Measurements from ENCODE around the gene NUDT3. TPM values are rescaled to one million over a fixed set of nuclear protein-coding genes. Genes with fewer than 3 reads are reported as not detected.
"Not testable (repeated sequence)": the region's sequence is repeated elsewhere in the genome, so short reads cannot be mapped to it uniquely, and the experiment has no call there.

NUDT3 gene
- total RNA-seq, 1 donor from 2014 or later = 20.0 TPM

- Mint-ChIP-seq H3K4me1 (ENCODE audit: low read depth) (peaks cover 43% of the 10 kb centered on the region), H3K9me3 (no peaks in the 10 kb centered on the region), H3K36me3 (ENCODE audit: low read depth) (peaks cover 57% of the 10 kb centered on the region), H3K27me3 (ENCODE audit: insufficient read depth) (no peaks in the 10 kb centered on the region), H3K4me3 (no peak overlapping the region), H3K27ac (no peak overlapping the region)
- intact Hi-C loops (cut with micrococcal nuclease) = no loop called here
- no peak for DNase-seq (ENCODE audit: low spot score)
Observed at GRCh38 chr6:34416877-34417371, 24.5 kb upstream of the NUDT3 start.

GRCh38 chr6:34414999-34415858 lies 22.8 kb upstream of the NUDT3 start:
- H3K27ac Mint-ChIP-seq = no peak overlapping the region

GRCh38 chr6:34412643-34413214 lies 20.3 kb upstream of the NUDT3 start:
- intact Hi-C loops (cut with micrococcal nuclease) = no loop called here
- peaks cover 36% of the 10 kb centered on the region for H3K36me3 Mint-ChIP-seq (ENCODE audit: low read depth)
- no peaks in the 10 kb centered on the region for H3K27me3 Mint-ChIP-seq (ENCODE audit: insufficient read depth)
- peaks cover 24% of the 10 kb centered on the region for H3K4me1 Mint-ChIP-seq (ENCODE audit: low read depth)
- no peak for DNase-seq (ENCODE audit: low spot score)
- no peaks in the 10 kb centered on the region for H3K9me3 Mint-ChIP-seq
- no peak overlapping the region for H3K27ac Mint-ChIP-seq
- H3K4me3 Mint-ChIP-seq = no peak overlapping the region

More at GRCh38 chr6:34414999-34415858, 22.8 kb upstream of the NUDT3 start:
- intact Hi-C loops (cut with micrococcal nuclease) = loop anchor here (1.0 kb wide), 3 partner anchors 166 to 252 kb away; partner anchors contain the start of gene SMIM29
- no peaks in the 10 kb centered on the region for H3K9me3 Mint-ChIP-seq
- peak; percentile 9 for DNase-seq (ENCODE audit: low spot score)
- H3K27me3 Mint-ChIP-seq (ENCODE audit: insufficient read depth) = no peaks in the 10 kb centered on the region
- H3K4me1 Mint-ChIP-seq (ENCODE audit: low read depth) = peaks cover 34% of the 10 kb centered on the region
- H3K36me3 Mint-ChIP-seq (ENCODE audit: low read depth) = peaks cover 52% of the 10 kb centered on the region
- no peak overlapping the region for H3K4me3 Mint-ChIP-seq

GRCh38 chr6:34412016-34412415 lies 19.5 kb upstream of the NUDT3 start:
- DNase-seq (ENCODE audit: low spot score) = no peak
- intact Hi-C loops (cut with micrococcal nuclease) = no loop called here
- H3K9me3 Mint-ChIP-seq = no peaks in the 10 kb centered on the region
- H3K27ac Mint-ChIP-seq = no peak overlapping the region
- H3K36me3 Mint-ChIP-seq (ENCODE audit: low read depth) = peaks cover 30% of the 10 kb centered on the region
- peaks cover 20% of the 10 kb centered on the region for H3K4me1 Mint-ChIP-seq (ENCODE audit: low read depth)
- no peaks in the 10 kb centered on the region for H3K27me3 Mint-ChIP-seq (ENCODE audit: insufficient read depth)
- no peak overlapping the region for H3K4me3 Mint-ChIP-seq

- H3K9me3 Mint-ChIP-seq; DNase-seq (ENCODE audit: low spot score); H3K27ac Mint-ChIP-seq; H3K4me3 Mint-ChIP-seq; H3K4me1 Mint-ChIP-seq (ENCODE audit: low read depth); H3K27me3 Mint-ChIP-seq (ENCODE audit: insufficient read depth); intact Hi-C loops (cut with micrococcal nuclease): not testable (repeated sequence)
- peaks cover 11% of the 10 kb centered on the region for H3K36me3 Mint-ChIP-seq (ENCODE audit: low read depth)
Observed at GRCh38 chr6:34407915-34408314, 15.4 kb upstream of the NUDT3 start.

- peaks cover 2% of the 10 kb centered on the region for H3K36me3 Mint-ChIP-seq (ENCODE audit: low read depth)
- intact Hi-C loops (cut with micrococcal nuclease) = loop anchor here (10.0 kb wide), 1 partner anchor 612 kb away; the partner anchor contains the start of gene LEMD2
- H3K9me3 Mint-ChIP-seq = peaks cover 8% of the 10 kb centered on the region
- no peak overlapping the region for H3K4me3 Mint-ChIP-seq
- H3K27me3 Mint-ChIP-seq (ENCODE audit: insufficient read depth) = peaks cover 3% of the 10 kb centered on the region
- H3K4me1 Mint-ChIP-seq (ENCODE audit: low read depth) = peaks cover 13% of the 10 kb centered on the region
- no peak for DNase-seq (ENCODE audit: low spot score)
- H3K27ac Mint-ChIP-seq = no peak overlapping the region
Observed at GRCh38 chr6:34396518-34396917, 4.0 kb upstream of the NUDT3 start.

- peaks cover 8% of the 10 kb centered on the region for H3K9me3 Mint-ChIP-seq
- peaks cover 18% of the 10 kb centered on the region for H3K4me1 Mint-ChIP-seq (ENCODE audit: low read depth)
- H3K27ac Mint-ChIP-seq = peak overlapping the region; percentile 67
- peaks cover 3% of the 10 kb centered on the region for H3K27me3 Mint-ChIP-seq (ENCODE audit: insufficient read depth)
- DNase-seq (ENCODE audit: low spot score) = no peak
- intact Hi-C loops (cut with micrococcal nuclease) = loop anchor here (1.0 to 10.0 kb wide), 2 partner anchors 215 to 609 kb away; partner anchors contain the start of gene LEMD2
- H3K4me3 Mint-ChIP-seq = peak overlapping the region; percentile 72
- peaks cover 2% of the 10 kb centered on the region for H3K36me3 Mint-ChIP-seq (ENCODE audit: low read depth)
Observed at GRCh38 chr6:34393966-34394305, 1.5 kb upstream of the NUDT3 start.

GRCh38 chr6:34393191-34393965 lies 909 bp upstream of the NUDT3 start:
- Mint-ChIP-seq H3K27me3 (ENCODE audit: insufficient read depth) (peaks cover 3% of the 10 kb centered on the region), H3K4me1 (ENCODE audit: low read depth) (peaks cover 18% of the 10 kb centered on the region), H3K9me3 (peaks cover 8% of the 10 kb centered on the region), H3K36me3 (ENCODE audit: low read depth) (peaks cover 2% of the 10 kb centered on the region), H3K4me3 (peak overlapping the region; percentile 97), H3K27ac (peak overlapping the region; percentile 88)
- intact Hi-C loops (cut with micrococcal nuclease) = loop anchor here (1.0 to 10.0 kb wide), 2 partner anchors 216 to 609 kb away; partner anchors contain the start of gene LEMD2
- no peak for DNase-seq (ENCODE audit: low spot score)

- intact Hi-C loops (cut with micrococcal nuclease) = loop anchor here (1.0 to 10.0 kb wide), 5 partner anchors 34 to 607 kb away; partner anchors contain the start of genes LEMD2, RPS10 and SMIM29
- H3K4me1 Mint-ChIP-seq (ENCODE audit: low read depth) = peaks cover 18% of the 10 kb centered on the region
- no peak overlapping the region for H3K27ac Mint-ChIP-seq
- DNase-seq (ENCODE audit: low spot score) = peak; percentile 42
- peaks cover 8% of the 10 kb centered on the region for H3K9me3 Mint-ChIP-seq
- H3K4me3 Mint-ChIP-seq = no peak overlapping the region
- peaks cover 2% of the 10 kb centered on the region for H3K36me3 Mint-ChIP-seq (ENCODE audit: low read depth)
- H3K27me3 Mint-ChIP-seq (ENCODE audit: insufficient read depth) = peaks cover 3% of the 10 kb centered on the region
Observed at GRCh38 chr6:34391786-34392496, 528 bp downstream of the NUDT3 start.

- H3K27me3 Mint-ChIP-seq (ENCODE audit: insufficient read depth) = peaks cover 3% of the 10 kb centered on the region
- no peak overlapping the region for H3K4me3 Mint-ChIP-seq
- peaks cover 2% of the 10 kb centered on the region for H3K36me3 Mint-ChIP-seq (ENCODE audit: low read depth)
- peaks cover 5% of the 10 kb centered on the region for H3K9me3 Mint-ChIP-seq
- H3K27ac Mint-ChIP-seq = no peak overlapping the region
- intact Hi-C loops (cut with micrococcal nuclease) = loop anchor here (1.0 to 10.0 kb wide), 2 partner anchors 103 to 607 kb away; partner anchors contain the start of gene LEMD2
- no peak for DNase-seq (ENCODE audit: low spot score)
- peaks cover 19% of the 10 kb centered on the region for H3K4me1 Mint-ChIP-seq (ENCODE audit: low read depth)
Observed at GRCh38 chr6:34391473-34391785, 1.0 kb downstream of the NUDT3 start.

- no peak overlapping the region for H3K4me3 Mint-ChIP-seq
- no peaks in the 10 kb centered on the region for H3K36me3 Mint-ChIP-seq (ENCODE audit: low read depth)
- H3K9me3 Mint-ChIP-seq = peaks cover under 1% of the 10 kb centered on the region
- H3K27me3 Mint-ChIP-seq (ENCODE audit: insufficient read depth) = peaks cover 3% of the 10 kb centered on the region
- DNase-seq (ENCODE audit: low spot score) = no peak
- H3K27ac Mint-ChIP-seq = no peak overlapping the region
- intact Hi-C loops (cut with micrococcal nuclease) = loop anchor here (1.0 to 10.0 kb wide), 2 partner anchors 103 to 606 kb away; partner anchors contain the start of gene LEMD2
- H3K4me1 Mint-ChIP-seq (ENCODE audit: low read depth) = peaks cover 23% of the 10 kb centered on the region
Observed at GRCh38 chr6:34390531-34391472, 1.7 kb downstream of the NUDT3 start.

Measured in activated T-helper 1 cell treated with anti-CD3 and anti-CD28 coated beads, Interleukin-12 subunit alpha, Interleukin-12 subunit beta, Interleukin-2, Interleukin-4 antibody, amounts not matched to agents 30 ng/mL and 10 ng/mL and 1 ng/mL, durations not matched to agents 14 hours and 24 hours and 36 hours (primary cell).